ENCODE data around the gene FOXN3.

GRCh38 chr14:89347885-89348284, 69.1 kb downstream of the FOXN3 start:
- no peak for TF ChIP-seq MAX (IDR thresholded peaks at IDR 0.05; ENCODE audit: low read depth, low read length)
- TF ChIP-seq, protein P1, sequence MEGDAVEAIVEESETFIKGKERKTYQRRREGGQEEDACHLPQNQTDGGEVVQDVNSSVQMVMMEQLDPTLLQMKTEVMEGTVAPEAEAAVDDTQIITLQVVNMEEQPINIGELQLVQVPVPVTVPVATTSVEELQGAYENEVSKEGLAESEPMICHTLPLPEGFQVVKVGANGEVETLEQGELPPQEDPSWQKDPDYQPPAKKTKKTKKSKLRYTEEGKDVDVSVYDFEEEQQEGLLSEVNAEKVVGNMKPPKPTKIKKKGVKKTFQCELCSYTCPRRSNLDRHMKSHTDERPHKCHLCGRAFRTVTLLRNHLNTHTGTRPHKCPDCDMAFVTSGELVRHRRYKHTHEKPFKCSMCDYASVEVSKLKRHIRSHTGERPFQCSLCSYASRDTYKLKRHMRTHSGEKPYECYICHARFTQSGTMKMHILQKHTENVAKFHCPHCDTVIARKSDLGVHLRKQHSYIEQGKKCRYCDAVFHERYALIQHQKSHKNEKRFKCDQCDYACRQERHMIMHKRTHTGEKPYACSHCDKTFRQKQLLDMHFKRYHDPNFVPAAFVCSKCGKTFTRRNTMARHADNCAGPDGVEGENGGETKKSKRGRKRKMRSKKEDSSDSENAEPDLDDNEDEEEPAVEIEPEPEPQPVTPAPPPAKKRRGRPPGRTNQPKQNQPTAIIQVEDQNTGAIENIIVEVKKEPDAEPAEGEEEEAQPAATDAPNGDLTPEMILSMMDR (IDR thresholded peaks at IDR 0.05; ENCODE audit: low read depth, low read length): no peak
